ENCODE data around the gene CDHR2. TPM values are rescaled to one million over a fixed set of nuclear protein-coding genes. Genes with fewer than 3 reads are reported as not detected.

Gene CDHR2
- total RNA-seq, 2 donors from 2014 or later, result 1.3 TPM; not detected in 1

- Histone ChIP-seq H3K27ac (no peak overlapping the region), H3K4me1 (no peaks in the 10 kb centered on the region), H3K36me3 (replicated peaks in 1 of 2; ENCODE audit: insufficient read depth in 1 of 2, low read depth in 2 of 2) (peaks cover 0 to 21% of the 10 kb centered on the region in 2 donors), H3K9me3 (no peaks in the 10 kb centered on the region), H3K4me3 (no peak overlapping the region), H3K27me3 (no peaks in the 10 kb centered on the region)
- no peak for TF ChIP-seq POLR2A (IDR thresholded peaks at IDR 0.05)
- TF ChIP-seq CTCF (IDR thresholded peaks at IDR 0.05), result no peak
- 97% methylated on average over 2 of the region's 2 CpGs for WGBS, 2 donors
- ATAC-seq (no peak), DNase-seq (no peak)
- intact Hi-C loops (cut with DNase I), result no loop called here
Observed at GRCh38 chr5:176507911-176508310, 41.2 kb upstream of the CDHR2 start.

GRCh38 chr5:176508603-176509002 is 40.5 kb upstream of the CDHR2 start:
- H3K27me3 ChIP-seq, result no peaks in the 10 kb centered on the region
- TF ChIP-seq CTCF (IDR thresholded peaks at IDR 0.05) (no peak), POLR2A (IDR thresholded peaks at IDR 0.05) (no peak)
- peaks cover 0 to 18% of the 10 kb centered on the region in 2 donors for H3K36me3 ChIP-seq (replicated peaks in 1 of 2; ENCODE audit: insufficient read depth in 1 of 2, low read depth in 2 of 2)
- no peak for ATAC-seq
- 84 to 85% methylated on average over 4 of the region's 4 CpGs for WGBS, 2 donors
- H3K4me3 ChIP-seq, result no peak overlapping the region
- H3K9me3 ChIP-seq, result no peaks in the 10 kb centered on the region
- no peak overlapping the region for H3K27ac ChIP-seq
- DNase-seq, result no peak
- intact Hi-C loops (cut with DNase I), result no loop called here
- H3K4me1 ChIP-seq, result no peaks in the 10 kb centered on the region

GRCh38 chr5:176513788-176514187 is 35.4 kb upstream of the CDHR2 start:
- ATAC-seq (no peak), DNase-seq (no peak)
- 71 to 75% methylated on average over 12 of the region's 12 CpGs for WGBS, 2 donors
- Histone ChIP-seq H3K4me3 (no peak overlapping the region), H3K4me1 (no peaks in the 10 kb centered on the region), H3K27ac (no peak overlapping the region), H3K9me3 (no peaks in the 10 kb centered on the region), H3K36me3 (replicated peaks in 1 of 2; ENCODE audit: insufficient read depth in 1 of 2, low read depth in 2 of 2) (peaks cover 0 to under 1% of the 10 kb centered on the region in 2 donors), H3K27me3 (no peaks in the 10 kb centered on the region)
- intact Hi-C loops (cut with DNase I), result no loop called here
- TF ChIP-seq CTCF (IDR thresholded peaks at IDR 0.05), result no peak
- TF ChIP-seq POLR2A (IDR thresholded peaks at IDR 0.05), result no peak

GRCh38 chr5:176514244-176514950 is 34.7 kb upstream of the CDHR2 start:
- DNase-seq, result no peak
- Histone ChIP-seq H3K4me1 (no peaks in the 10 kb centered on the region), H3K9me3 (no peaks in the 10 kb centered on the region), H3K4me3 (no peak overlapping the region), H3K36me3 (replicated peaks in 1 of 2; ENCODE audit: insufficient read depth in 1 of 2, low read depth in 2 of 2) (no peaks in the 10 kb centered on the region), H3K27ac (no peak overlapping the region), H3K27me3 (no peaks in the 10 kb centered on the region)
- 70 to 79% methylated on average over 11 of the region's 11 CpGs for WGBS, 2 donors
- no peak for TF ChIP-seq CTCF (IDR thresholded peaks at IDR 0.05)
- no peak for TF ChIP-seq POLR2A (IDR thresholded peaks at IDR 0.05)
- no peak for ATAC-seq
- intact Hi-C loops (cut with DNase I), result no loop called here

- no peak overlapping the region for H3K4me3 ChIP-seq
- WGBS, 2 donors, result 60 to 78% methylated on average over 4 of the region's 4 CpGs
- intact Hi-C loops (cut with DNase I), result no loop called here
- no peaks in the 10 kb centered on the region for H3K4me1 ChIP-seq
- H3K27ac ChIP-seq, result no peak overlapping the region
- ATAC-seq (no peak), DNase-seq (no peak)
- no peaks in the 10 kb centered on the region for H3K27me3 ChIP-seq
- H3K9me3 ChIP-seq, result no peaks in the 10 kb centered on the region
- no peaks in the 10 kb centered on the region for H3K36me3 ChIP-seq (replicated peaks in 1 of 2; ENCODE audit: insufficient read depth in 1 of 2, low read depth in 2 of 2)
- no peak for TF ChIP-seq CTCF (IDR thresholded peaks at IDR 0.05)
- no peak for TF ChIP-seq POLR2A (IDR thresholded peaks at IDR 0.05)
Observed at GRCh38 chr5:176515396-176515795, 33.7 kb upstream of the CDHR2 start.
